Skin of body (tissue), 2 donors: ENCODE data around the gene RBP2. TPM values are rescaled to one million over a fixed set of nuclear protein-coding genes. Genes with fewer than 3 reads are reported as not detected.

Source experiments
- DNase-seq: peaks from one replicate; lab custom pipeline; 2025; lab: John Stamatoyannopoulos, UW
- total RNA-seq: library from RNA; depleted of rRNA; stranded (reverse); fragments of >200 nt; gene quantifications from one replicate; pipeline ENCODE4 v1.2.3, GENCODE V29; 2014

RBP2 gene
- total RNA-seq: not detected

DNA sequence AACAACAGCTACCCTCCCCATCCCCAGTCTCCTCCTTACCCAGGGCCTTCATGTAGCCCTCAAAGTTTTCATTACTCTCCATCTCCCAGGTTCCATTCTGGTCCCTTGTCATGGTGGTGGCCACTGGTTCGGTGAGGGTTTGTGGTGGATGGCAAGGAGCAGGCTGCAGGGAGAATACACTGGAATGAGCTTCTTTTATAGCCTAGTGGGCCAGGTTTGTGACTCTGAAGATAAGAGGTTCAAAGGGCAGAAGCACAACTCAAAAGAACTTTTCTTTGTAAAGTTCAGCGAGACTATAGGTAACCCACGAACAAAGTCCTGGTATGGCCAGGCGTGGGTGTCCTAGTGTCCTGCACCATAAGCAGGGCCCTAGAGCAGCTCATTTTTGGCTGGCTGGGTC, at the start of gene RBP2:
Gene RBP2, minus strand, starts transcription at position 169 of the 400 bp plus-strand sequence. Its CDS starts 57 bp downstream, at position 112.
- DNase-seq: no peak

GRCh38 chr3:139524841-139525636, 48.7 kb upstream of the RBP2 start:
- DNase-seq: no peak

GRCh38 chr3:139523718-139524117, 47.4 kb upstream of the RBP2 start:
- DNase-seq: no peak

GRCh38 chr3:139523166-139523565, 46.9 kb upstream of the RBP2 start:
- no peak for DNase-seq

GRCh38 chr3:139522421-139522820, 46.1 kb upstream of the RBP2 start:
- no peak for DNase-seq

DNA sequence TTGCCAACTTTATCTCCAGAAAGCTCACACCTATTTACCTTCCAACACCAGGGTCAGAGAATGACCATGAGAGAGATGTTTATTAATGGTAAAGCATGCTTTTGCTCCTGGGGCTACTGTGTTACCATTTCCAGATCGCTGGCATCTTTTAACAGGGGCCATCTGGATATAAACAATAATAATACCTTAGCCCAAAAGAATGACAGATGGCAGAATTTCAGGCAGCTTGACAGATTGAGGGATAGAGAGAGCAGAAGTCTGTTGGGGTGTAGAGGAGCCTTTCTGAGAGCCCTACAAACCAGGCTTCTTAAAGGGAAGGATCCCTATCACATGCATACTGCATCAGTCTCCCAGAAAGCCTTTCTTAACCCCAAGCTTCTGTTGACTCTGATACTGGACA, 45.5 kb upstream of the RBP2 start:
- no peak for DNase-seq

- DNase-seq: no peak
Observed at GRCh38 chr3:139521144-139521543, 44.8 kb upstream of the RBP2 start.

GRCh38 chr3:139519998-139520737, 43.9 kb upstream of the RBP2 start:
- no peak for DNase-seq

DNA sequence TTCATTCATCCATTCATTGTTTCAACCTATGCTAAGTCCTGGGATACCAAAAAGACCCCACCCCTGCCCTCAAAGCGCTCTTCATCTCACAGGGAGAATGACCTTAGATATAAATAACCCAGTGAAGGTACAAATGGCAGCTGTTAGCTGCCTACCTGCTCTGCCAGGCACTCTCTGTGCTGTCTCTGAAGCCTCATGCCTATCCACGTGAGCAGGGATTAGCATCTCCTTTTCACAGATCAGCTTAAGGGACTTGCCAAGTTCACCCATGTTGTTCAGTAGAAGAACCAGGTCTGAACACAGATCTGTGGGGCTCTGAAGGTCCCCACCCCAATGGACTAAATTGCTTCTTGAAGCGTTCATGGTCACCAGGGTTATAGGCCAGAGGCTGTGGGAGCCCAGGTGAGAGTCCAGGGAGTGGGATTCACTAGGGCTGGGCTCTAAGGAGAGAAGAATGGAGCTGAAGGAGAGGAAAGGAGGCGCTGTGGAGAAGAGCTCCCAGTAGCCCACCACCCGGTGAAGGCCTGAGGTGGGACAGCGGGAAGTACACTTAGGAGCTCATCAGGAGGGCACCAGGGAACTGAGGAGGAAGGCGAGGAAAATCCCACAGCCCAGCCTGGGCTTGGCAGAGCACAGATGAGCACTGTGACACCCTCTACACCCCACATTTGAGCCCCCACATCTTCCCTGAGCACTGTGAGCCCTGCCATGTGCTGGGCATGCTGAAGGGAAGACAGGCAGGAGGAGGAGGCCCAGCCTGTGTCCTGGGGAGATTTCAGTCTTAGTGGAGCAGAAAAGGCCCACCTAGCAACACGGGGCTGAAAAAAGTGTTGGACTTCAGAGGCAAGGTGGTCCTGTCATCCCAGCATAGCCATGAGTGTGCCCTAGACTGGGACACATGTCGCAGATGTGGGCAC, 42.9 kb upstream of the RBP2 start:
- no peak for DNase-seq

DNA sequence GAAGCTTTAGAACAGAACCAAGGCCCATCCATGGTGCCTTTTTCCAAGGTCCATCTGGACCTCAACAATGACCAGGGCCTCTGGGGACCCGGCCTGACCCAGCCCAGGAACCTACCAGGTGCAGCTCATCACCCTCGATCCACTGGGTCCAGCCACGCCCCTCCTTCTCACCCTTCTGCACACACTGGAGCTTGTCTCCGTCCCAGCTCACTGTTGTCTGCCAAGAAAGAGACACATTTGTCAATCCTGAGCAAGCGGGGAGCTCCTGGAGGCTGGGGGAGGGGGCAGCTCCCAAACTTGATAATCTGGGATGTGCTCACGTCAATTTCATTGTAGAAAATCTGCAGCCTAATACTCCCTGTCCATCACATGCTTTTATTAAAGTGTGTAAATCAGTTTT, 42.0 kb upstream of the RBP2 start:
- DNase-seq: no peak

GRCh38 chr3:139517321-139518065, 41.2 kb upstream of the RBP2 start:
- peak; percentile 40 for DNase-seq

DNA sequence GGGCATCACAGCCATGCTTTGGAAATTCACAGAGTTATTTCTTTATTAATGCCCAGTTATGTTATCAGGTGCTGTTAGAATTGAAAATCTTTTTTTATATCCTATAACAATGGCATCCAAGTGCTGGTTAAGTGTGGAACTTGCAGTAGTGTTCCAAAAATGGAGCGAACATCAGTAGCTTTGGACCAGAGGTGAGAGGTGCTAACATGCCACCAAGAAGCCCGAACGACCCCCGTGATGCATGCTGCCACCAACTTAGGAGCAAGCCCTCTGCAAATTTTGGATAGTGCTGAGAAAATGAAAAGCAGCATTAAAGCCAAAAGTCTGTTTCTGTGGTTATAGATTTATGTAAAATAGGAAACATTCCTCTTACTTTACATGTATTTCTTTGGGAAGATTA, 38.4 kb upstream of the RBP2 start:
- no peak for DNase-seq

DNA sequence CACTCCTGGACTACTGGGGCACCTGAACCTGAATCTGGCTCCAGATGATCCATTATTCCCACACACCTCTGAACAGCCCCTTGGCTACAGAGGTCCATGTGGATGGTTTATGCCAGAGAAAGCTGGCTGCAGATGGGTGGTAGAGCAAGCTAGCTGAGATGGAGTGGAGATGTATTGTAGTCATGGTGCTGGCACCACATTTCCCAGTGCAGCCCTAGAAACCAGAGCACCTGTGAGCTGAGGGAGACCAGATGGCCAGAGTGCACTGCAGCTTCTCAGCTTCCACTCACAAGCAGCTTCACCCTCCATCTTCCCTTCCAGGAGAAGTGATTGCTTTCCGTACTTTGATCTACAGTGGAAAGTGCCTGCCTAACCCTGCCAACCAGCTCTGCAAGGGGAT, 33.3 kb upstream of the RBP2 start:
- no peak for DNase-seq

DNA sequence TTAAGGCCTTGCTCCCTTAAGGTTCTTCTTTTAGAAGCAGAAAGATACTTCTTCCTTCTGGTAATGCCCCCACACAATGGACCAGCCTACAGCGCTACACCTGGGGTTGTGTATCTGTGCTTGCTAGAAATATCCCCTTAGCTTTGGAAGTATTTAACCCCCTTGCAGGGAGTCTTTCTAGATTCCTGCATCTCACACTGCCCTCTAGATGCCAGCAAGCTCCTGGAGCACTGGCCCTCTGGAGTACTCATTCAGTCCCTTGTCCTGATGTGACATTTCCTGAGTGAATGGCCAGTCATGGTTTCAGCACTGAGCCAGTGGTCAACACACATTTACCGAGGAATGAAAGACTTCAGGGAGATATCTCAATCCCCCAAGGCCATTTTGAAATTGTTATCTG, 30.4 kb upstream of the RBP2 start:
- no peak for DNase-seq

DNA sequence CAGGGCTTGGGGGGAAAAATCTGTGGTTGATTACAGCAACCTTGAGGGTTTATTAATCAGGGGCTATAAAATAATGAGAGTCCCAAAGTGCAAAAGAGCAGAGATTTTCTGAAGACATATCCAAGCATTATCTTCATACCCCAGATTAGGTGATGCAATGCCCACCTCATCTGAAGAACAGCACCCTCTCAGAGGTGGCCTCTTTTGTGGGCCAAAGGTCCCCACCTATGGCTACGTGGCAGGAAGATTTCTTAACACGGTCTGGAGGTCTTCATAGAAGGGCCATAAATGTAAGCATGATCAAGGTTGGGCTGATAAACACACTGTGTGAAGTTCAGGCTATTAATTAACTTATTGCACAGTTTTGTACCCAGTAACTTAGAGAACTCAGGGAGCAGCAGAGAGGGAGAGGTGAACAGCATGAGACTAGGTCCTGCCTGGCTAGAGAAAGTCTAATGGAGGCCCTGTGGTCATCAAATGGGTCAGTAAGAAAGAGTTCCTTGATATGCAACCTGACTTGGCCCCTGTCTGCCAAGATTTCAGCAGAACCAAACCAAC, 29.6 kb upstream of the RBP2 start:
- no peak for DNase-seq

DNA sequence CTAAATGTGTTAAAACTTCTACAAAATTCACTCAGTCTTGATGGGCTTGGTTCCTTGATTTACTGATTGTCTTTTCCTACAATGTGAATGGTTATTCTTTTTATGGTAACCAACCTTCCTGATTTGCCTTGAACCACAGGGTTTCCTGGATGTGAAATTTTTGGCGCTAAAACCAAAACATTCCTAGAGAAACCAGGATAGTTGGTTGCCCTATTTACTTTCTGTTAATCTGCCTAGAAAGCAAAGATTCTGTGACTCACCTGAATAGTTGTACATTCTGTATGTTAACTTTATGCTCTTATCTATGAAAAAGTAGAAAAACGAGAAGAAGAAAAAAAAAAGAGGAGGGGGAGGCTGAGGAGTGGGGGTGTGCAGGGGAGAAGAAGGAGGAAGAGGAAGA, 23.2 kb upstream of the RBP2 start:
- DNase-seq: no peak

GRCh38 chr3:139493826-139494385, 17.6 kb upstream of the RBP2 start:
- no peak for DNase-seq

- no peak for DNase-seq
Observed at GRCh38 chr3:139491966-139492365, 15.7 kb upstream of the RBP2 start.

DNA sequence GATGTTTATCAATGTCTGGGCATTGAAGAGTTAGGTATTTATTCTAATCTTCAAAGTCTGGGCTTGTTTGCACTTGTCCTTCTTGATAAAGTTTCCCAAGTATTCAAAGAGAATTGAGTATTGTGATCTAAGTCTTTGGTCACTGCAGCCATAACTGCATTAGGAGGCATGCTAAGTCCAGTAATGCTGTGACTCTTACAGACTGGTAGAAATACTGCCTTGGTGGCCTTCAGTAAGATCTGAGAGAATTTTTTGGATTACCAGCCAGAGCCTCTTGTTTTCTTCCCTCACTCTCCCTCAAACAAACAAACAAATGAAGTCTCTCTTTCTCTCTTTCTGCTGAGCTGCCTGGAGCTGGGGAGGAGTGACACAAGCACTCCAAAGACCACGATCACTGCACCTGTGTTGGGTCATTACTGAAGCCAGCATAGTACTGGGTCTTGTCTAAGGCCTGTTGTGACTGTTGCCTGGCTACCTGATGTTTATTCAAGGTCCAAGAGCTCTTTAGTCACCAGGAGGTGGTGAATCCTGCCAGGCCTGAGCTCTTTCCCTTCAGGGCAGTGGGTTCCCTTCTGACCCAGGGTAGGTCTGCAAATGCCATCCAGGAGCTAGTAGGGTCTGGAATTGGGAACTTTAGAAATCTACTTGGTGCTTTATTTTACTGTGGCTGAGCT, 14.8 kb upstream of the RBP2 start:
- no peak for DNase-seq

DNA sequence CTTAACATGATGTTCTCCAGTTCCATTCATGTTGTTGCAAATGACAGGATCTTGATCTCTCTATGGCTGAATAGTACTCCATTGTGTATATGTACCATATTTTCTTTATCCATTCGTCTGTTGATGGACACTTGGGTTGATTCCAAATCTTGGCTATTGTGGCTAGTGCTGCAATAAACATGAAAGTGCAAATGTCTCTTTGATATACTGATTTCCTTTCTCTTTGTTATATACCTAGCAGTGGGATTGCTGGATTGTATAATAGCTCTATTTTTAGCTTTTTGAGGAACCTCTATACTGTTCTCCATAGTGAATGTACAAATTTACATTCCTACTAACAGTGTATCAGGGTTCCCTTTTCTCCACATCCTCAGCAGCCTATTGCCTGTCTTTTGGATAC, 5.9 kb upstream of the RBP2 start:
- DNase-seq: no peak
